Medulla oblongata (tissue), 1 donor: Measurements from ENCODE around the gene TEX53.

ENCODE experiments used
- DNase-seq: peaks from one replicate; pipeline ENCODE4 v3.0.0-alpha.2; 2015; ENCODE audit errors: extremely low spot score

Gene TEX53

GRCh38 chr9:114657705-114658104, at the start of gene TEX53:
Gene TEX53, minus strand, starts transcription at chr9:114657805. Its CDS starts 31 bp downstream, at chr9:114657774.
- DNase-seq, result no peak

DNA sequence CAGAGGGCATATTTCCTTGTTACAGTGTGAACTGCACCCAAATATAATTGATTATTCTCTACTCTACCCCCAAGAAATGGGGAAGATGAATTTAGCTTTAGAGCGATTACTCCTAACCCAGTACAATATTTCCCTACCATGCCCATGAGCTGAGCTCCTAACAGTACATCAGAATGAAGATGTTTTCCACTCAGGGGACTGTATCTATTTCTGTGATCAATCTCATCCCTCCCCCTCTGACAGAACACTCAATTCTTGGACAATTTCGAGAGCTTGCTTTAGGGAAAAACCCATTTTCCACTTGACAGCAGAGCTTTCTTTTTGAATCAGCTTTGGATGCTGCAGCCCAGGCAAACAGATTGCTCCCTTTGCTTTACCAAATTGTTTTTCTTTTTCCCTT, 49.1 kb upstream of the TEX53 start:
- no peak for DNase-seq

DNA sequence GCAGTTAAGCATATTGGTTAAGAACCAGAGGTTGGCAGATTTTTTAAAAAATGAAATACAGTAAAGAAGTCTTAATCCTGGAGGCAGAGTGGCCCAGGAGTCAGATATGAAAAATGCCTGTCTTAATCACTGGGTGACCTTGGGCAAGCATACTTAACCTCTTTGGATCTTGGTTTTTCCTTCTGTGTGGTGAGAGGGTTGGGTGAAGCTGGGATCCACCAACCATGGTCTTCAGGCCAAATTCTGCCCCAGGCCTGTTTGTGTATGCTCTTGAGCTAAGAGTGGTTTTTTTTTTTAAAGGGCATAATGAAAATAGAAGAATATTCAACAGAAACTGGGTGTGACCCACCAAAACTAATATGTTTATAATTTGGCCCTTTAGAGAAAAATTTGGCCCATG, 44.4 kb upstream of the TEX53 start:
- no peak for DNase-seq

GRCh38 chr9:114697951-114698351, 40.3 kb upstream of the TEX53 start:
- no peak for DNase-seq

DNA sequence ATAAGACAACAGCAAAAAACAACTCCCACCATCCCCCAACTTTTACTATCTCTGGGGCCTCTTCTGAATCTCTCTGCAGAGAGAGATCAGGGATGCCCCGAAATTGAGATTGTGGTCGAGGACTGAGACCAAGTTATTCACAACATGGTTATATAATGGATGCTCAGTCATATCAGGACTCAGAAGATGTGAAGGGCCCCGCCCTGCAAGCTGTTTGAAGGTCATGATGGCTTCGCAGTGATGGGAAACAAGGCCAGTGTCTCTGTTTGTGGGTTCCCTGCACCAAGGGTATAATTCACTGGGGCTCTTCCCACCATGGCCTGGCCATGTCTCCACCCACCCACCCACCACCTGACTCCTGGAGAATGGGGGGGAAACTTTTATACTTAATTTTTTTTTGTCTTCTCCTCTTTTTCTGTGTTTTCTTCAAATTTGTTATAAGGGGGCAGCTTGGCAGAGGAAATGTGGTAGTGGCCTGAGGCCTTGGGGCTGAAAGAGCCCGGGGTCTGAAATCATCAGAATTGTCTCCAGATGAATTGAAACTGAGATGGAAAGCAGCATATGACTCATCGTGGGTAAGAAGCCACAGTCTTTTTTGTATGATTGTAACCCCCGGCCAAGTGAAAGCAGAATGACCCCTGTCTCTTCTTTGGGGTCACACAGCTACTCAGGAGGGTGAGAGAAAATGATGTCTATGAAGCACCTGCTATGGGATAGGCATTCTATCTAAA, 39.4 kb upstream of the TEX53 start:
- DNase-seq, result no peak

GRCh38 chr9:114695948-114696347, 38.3 kb upstream of the TEX53 start:
- DNase-seq, result no peak

DNA sequence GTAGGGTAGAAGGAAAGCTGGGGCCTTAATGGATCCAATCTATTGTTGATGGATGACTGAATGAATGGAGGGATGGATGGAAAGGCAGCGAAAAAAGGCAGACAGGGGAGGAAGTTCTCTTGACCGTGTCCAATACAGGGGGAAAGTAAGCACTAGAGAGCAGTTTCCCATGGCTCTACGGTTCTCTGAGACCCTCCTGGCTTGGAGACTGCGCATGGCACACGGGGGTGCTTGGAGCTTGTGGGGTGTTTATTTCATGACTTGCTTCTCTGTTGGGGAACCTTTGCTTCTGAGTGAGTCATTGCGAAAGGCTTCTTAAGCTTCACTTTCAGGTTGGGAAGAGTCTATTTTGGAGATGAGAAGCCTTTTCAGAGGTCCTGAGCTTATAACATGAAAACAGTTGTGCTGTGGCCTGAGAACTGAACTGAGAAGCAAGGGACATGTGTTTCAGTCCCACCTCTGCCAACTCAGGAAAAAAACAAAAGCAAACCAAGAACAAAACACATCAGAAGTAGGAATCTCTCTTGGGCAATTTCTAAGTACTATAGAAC, 37.2 kb upstream of the TEX53 start:
- no peak for DNase-seq

DNA sequence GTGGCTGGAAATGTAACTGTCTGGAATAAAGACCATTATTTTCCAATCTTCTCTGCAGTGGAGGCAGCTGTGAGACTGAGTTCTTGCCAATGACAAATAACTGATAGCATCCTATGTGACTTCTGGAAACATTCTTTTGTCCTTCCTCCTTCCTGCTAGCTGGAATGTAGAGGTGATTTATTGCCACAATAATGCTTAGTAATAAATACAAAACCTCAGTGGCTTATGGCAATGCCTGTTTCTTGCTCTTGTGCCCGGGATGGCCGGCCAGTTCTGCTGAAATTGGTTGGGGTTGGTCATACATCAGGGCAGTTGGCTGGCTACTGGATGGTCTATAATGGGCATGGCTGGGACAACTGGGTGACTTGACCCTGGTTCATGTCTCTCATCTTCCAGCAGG, 36.5 kb upstream of the TEX53 start:
- no peak for DNase-seq

GRCh38 chr9:114693248-114693855, 35.7 kb upstream of the TEX53 start:
- no peak for DNase-seq

DNA sequence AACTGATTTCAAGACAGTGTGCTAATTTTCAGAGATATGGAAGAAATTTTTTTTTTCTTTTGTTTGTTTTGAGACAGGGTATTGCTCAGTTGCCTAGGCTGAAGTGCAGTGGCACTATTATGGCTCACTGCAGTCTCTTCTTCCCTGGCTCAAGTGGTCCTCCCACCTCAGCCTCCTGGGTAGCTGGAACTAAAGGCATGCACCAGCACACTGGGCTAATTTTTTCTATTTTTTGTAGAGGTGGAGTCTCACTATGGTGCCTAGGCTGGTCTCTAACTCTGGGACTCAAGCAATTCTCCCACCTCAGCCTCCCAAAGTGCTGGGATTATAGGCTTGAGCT, 34.3 kb upstream of the TEX53 start:
- no peak for DNase-seq

DNA sequence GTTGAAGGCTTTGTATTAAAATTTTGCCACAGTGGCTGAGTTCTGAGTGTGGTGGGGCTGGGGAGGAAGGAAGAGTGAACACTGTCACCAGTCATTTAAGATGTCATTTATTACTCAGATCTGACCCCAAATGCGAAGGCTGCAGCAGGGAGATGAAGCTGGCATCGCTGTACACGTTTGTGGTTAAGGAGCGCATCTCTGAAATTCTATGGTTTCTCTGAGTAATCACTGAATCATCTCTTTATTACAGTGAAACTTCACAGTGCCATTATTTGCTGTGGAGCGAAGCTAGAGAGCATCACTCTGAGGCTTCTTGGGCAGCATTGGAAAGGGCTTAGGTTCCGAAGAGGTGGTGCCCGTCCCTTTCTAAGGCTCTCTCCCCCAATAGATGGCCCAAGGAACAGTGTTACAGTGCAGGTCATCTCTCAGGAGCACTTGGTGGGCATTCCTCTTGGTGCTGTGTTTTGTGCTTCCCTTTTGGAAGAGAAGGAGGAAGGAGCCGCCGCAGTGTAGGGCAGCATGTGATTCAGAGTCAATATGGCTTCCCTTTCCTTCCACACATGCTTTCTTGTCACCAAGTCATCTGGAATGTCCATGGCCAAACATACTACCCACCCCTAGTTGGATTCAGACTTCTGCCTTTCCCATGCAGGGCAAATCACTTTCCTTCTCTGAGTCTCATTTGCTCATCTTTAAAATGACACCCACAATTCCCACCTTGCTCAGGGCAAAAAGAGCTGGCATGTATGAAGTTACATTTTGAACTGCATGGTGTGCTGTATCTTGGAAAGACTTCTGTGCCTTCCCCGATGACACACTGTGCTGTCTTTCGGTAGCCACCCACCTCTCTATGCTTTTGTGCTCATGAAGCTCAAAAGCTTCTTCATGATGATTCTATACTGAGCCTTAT, 33.7 kb upstream of the TEX53 start:
- DNase-seq, result no peak

- DNase-seq, result no peak
Observed at GRCh38 chr9:114690308-114690707, 32.7 kb upstream of the TEX53 start.

DNA sequence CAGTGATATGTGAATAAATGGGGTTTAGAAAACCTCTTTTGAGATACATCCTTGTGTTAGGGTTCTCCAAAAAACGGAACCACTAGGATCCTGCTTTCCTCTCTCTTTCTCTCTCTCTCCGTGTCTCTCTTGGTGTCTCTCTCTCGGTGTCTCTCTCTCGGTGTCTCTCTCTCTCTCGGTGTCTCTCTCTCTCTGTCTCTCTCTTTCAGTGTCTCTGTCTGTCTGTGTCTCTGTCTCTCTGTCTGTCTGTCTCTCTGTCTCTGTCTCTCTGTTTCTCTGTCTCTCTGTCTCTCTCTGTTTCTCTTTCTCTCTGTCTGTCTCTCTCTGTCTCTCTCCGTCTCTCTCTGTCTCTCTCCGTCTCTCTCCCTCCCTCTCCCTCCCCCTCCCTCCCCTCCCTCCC, 32.2 kb upstream of the TEX53 start:
- no peak for DNase-seq

GRCh38 chr9:114688909-114689610, 31.5 kb upstream of the TEX53 start:
- DNase-seq, result no peak

GRCh38 chr9:114688379-114688778, 30.8 kb upstream of the TEX53 start:
- DNase-seq, result no peak

DNA sequence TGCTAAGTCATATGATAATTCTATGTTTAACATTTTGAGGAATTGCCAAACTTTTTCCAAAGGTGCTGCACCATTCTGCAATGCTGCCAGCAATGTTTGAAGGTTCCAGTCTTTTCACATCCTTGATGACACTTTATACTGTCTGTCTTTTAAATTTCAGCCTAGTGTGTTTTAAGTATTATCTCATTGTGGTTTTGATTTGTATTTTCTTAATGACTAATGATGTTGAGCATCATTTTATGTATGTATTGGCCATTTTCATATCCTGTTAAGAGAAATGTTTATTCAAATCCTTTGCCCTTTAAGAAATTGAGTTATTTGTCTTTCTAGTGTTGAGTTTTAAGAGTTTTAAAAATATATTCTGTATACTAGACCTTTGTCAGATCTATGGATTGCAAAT, 29.4 kb upstream of the TEX53 start:
- DNase-seq, result no peak

DNA sequence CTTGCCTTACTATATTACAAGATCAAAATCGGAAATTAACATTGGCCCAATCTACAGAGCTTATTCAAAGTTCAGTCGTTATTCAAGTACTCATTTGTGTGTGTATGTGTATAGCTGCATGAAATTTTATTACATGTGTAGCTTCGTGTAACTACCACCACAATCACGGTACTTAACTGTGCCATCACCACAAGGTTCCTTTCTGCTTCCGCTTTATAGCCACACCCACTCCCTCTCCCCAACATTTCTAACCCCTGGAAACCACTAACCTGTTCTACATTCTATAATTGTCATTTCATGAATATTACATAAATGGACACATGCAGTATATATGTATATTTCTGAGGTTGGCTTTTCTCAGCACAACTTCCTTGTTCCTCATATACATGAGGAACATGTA, 28.3 kb upstream of the TEX53 start:
- no peak for DNase-seq

GRCh38 chr9:114684036-114684435, 26.4 kb upstream of the TEX53 start:
- DNase-seq, result no peak

DNA sequence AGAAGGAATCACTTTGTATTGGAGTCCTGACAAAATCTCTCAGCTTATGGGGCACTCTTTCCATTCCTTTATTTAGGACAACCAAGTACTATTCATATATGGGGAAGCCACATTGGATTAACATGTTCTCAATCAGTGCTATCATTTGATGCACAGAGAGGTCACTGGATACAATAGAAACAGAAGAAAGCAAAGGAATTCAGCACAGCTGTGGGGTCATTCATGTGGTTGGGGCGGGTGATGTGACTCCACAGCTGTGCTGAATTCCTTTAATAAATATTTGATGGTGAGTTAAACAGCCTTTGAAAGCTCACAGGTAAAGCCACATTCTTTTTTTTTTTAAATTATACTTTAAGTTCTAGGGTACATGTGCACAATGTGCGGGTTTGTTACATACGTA, 25.2 kb upstream of the TEX53 start:
- no peak for DNase-seq

DNA sequence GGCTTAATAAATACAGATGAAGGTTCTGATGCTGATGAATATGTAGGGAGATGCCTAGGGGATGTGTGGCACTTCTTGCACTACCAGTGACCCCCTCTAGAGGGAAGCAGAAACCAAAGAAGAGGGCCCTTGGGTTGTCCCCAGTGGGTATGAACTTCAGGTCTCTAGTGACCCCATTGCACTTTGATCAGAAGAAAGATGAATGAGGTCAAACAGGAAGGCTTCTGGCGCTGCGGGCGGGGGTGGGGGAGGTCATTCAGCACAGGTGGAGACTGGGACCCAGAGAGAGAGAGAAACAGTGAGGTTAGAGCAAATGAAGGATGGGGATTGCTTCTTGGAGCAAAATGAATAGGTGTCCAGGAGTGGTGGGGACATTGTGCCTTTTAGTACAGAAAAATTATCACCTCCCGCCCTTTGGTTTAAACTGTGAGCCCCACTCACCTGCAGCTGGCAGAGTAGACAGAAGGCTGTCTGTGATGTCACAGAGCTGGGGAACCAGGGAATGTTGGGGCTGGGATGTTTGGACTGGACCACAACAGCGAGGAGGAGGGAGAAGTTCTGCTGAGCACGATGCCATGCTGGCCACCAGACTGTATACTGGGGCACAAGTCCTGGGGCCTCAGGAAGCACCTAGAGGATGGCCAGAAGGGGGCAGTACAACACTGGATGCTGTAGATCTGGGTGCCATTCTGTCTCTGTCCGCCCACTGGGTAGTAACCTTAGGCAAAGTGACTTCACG, 24.2 kb upstream of the TEX53 start, which contains the start of gene TEX48:
TEX48 (minus strand) TSS at position 599 of the 739 bp plus-strand sequence. CDS start 10,469 bp downstream, outside the sequence.
- peak; percentile 80 for DNase-seq
